ENCODE results near the gene TRAPPC14.
A peak's percentile ranks its signal among the peaks of the same experiment; 100 is the strongest.

TRAPPC14 gene

DNA sequence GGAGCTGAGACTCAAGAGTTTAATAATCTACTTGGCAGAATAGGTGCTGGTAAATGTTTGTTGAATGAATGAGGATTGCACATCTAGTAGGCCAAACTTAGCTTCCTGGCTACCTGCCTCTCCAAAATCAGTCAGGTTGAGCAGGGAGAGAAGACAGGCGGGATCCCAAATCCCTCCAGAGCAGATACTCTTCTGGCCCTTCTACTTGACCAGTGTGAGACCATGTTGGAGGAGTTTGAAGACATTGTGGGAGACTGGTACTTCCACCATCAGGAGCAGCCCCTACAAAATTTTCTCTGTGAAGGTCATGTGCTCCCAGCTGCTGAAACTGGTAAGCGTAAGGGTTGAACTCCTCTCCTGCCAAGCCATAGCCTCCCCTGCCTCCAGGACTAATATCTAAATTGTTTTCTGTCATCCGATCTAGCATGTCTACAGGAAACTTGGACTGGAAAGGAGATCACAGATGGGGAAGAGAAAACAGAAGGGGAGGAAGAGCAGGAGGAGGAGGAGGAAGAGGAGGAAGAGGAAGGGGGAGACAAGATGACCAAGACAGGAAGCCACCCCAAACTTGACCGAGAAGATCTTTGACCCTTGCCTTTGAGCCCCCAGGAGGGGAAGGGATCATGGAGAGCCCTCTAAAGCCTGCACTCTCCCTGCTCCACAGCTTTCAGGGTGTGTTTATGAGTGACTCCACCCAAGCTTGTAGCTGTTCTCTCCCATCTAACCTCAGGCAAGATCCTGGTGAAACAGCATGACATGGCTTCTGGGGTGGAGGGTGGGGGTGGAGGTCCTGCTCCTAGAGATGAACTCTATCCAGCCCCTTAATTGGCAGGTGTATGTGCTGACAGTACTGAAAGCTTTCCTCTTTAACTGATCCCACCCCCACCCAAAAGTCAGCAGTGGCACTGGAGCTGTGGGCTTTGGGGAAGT is 34.0 kb downstream of the TRAPPC14 start:
- DNase-seq, result no peak

- DNase-seq, result no peak
Measured at GRCh38 chr7:100122568-100122967, 36.0 kb downstream of the TRAPPC14 start.

DNA sequence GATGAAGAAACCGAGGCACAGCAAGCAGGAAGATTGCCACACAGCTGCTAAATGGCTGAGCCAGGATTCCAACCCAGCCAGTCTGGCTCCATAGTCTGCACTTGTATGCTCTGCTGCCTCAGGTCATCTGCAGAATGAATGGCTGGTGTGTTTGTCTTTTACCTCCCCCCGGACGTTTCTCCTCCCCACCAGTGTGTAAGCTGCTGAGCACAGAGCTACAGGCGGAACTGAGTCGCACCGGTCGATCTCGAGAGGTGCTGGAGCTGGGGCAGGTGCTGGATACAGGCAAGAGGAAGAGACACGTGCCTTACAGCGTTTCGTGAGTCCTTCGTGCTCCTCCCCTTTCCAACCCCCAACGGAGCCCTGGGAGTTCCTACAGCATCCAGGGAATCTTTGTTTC is 36.5 kb downstream of the TRAPPC14 start:
- peak; percentile 85 for DNase-seq

DNA sequence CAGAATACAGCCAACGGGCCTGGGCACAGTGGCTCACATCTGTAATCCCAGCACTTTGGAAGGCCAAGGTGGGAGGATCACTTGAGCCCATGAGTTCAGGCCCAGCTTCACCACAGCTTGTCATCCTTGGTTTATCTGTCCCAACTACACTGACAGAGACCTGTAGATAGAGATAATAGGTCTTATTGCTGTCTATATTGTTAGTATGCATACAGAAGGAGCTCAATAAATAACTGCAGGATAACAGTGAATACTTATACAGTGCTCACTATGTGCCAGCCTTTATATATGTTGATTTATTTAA is 37.8 kb downstream of the TRAPPC14 start:
- DNase-seq, result no peak

- peak; percentile 5 for DNase-seq
Measured at GRCh38 chr7:100119970-100120732, 38.4 kb downstream of the TRAPPC14 start.

DNA sequence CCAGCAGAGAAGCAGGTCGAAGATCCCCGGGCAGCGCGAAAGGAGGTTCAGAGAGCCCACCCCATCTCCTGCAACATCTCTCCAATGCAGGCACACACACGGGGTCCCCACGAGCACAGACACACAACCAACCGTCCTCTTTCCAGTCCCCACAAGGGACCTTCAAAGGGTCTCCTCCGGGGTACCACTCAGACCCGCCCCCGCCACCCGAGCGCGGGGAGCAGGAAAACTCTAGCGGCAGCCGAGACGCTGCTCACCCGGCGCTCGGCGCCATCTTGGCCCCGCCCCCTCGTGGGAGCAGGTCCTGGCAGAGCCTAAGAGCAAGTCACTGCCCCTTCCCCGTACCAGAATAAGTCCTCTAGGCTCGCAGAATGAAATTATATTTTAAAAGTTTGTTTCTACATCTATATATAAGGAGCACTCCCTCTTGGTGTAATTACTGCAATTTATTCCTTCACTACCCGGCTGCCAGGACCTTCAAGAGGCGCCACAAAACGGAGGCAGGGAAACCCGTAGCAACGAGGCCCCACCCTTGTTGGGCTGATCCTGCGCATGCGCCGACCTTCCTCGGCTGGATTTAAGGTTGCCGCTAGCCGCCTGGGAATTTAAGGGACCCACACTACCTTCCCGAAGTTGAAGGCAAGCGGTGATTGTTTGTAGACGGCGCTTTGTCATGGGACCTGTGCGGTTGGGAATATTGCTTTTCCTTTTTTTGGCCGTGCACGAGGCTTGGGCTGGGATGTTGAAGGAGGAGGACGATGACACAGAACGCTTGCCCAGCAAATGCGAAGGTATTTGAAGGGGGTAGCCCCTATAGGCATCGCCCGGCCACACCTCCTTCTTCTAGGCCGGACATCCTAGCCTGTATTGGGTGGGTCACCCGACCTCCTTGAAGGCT is 39.2 kb downstream of the TRAPPC14 start, which contains the start of the genes CNPY4 and TAF6:
CNPY4 (plus strand) TSS at position 563 of the 898 bp plus-strand sequence; CDS start at position 674, 111 bp downstream.
TAF6 (minus strand) TSS at position 287 of the 898 bp plus-strand sequence. CDS start 5,149 bp downstream, outside the sequence.
- DNase-seq, result peak; percentile 89

DNA sequence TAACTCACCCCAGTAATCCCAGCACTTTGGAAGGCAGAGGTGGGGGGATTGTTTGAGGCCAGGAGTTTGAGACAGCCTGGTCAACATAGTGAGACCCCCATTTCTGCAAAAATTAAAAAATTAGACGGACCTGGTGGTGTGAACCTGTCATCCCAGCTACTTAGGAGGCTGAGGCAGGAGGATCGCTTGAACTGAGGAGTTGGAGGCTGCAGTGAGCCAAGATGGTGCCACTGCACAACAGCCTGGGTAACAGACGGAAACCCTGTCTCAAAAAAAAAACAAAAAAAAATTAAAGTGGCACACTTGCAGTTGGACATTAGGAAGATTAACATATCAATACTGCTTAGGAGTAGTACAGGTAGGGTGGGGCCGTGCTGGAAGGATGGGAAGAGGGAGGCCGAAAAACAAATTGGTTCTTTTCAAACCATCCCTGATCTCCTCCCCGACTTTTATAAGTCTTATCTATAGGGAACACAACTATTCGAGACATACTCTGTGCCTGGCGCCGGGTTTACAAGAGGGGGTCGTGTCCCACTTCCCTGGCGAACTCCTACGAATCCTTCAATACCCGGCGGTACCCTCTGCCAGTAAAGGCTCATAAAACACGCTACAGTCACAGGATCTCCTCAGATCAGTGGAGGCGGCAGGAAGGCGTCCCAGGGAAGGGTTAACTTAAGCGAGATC is 40.0 kb downstream of the TRAPPC14 start:
- no peak for DNase-seq

- DNase-seq, result no peak
Measured at GRCh38 chr7:100115026-100115425, 43.5 kb downstream of the TRAPPC14 start.

GRCh38 chr7:100111914-100112313 is 46.6 kb downstream of the TRAPPC14 start:
- DNase-seq, result no peak

DNA sequence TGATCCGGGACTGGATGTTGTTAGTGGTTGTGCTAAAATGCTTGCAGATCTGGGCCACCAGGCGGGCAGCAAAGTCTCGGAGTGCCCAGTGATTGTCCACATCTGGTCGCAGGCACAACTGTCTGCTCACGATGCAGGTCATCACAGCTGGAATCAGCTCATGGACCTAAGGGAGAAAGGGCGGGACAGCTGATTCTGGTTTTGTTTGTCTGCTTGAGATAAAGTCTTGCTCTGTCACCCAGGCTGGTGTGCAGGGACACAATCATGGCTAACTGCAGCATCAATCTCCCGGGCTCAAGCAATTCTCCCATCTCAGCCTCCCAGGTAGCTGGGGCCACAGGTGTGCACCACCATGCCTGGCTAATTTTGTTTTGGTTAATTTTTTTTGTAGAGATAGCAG is 47.4 kb downstream of the TRAPPC14 start:
- DNase-seq, result no peak

DNA sequence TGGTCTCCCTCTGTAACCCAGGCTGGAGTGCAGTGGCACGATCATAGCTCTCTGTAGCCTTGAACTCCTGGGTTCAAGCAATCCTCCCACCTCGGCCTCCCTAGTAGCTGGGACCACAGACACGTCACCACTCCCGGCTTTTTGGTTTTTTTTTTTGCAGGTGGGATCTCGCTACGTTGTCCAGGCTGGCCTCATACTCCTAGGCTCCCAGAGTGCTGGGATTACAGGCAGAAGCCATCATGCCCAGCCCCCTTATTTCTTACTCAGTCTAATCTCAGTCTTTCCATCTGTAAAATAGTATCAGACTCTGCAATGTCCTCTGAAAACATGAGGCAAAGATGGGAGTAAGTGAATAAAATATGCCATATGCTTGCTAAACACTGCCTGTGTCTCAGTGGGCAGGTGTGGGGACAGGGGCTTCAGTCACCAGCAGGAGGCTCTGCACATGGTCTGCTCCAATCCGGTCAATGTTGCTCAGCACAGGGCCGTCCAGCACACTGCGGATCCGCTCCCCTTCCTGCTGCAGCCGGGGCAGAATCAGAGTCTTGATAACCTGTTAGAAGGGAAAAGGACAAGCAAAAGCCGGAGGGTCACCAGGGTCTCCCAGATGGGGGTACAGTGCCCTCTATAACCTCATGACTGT is 48.9 kb downstream of the TRAPPC14 start:
- DNase-seq, result no peak

- no peak for DNase-seq
Measured at GRCh38 chr7:100107890-100108289, 50.6 kb downstream of the TRAPPC14 start.

DNA sequence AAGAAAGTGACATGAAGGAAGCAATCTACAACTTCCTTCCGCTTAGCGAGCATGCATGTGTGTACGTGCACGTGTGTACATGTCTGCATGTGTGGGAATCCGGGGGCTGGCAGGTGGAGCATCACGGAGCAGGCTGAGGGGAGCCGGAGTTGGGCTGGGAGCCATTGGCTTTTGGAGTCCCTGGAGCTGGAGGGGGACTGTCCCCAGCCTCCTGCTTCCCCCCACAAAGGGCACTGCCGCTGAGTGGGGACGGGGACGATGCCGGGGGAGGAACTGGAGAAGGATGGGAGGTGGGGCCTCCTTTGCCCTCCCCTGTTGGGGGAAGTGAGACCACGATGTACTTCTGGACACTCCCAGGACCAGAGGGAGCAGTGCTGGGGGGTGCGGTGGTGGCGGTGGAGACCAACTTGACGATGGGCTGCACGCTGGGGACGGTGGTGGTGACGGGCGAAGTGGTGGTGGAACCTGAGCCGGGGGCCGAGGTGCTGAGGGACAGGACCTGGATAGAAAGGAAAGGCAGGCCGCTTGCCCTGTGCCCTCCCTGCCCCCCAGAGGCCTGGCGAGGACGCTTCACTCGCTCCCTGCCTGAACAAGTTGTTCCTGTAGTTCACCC is 51.3 kb downstream of the TRAPPC14 start:
- no peak for DNase-seq

DNA sequence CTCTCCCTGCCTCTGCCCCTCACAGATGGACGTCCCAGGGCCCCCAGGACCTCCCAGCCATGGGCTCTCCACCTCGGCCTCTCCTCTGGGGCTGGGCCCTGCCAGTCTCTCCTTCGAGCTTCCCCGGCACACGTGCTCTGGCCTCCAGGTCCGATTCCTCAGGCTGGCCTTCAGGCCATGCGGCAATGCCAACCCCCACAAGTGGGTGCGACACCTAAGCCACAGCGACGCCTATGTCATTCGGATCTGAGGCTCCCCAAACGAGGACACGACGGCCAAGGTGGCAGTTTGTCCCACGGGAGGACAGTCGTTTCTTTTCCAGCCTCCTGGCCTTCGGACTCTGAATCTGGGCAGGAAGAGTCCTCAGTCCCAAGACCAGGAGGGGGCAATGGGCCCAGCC is 51.9 kb downstream of the TRAPPC14 start:
- no peak for DNase-seq

DNA sequence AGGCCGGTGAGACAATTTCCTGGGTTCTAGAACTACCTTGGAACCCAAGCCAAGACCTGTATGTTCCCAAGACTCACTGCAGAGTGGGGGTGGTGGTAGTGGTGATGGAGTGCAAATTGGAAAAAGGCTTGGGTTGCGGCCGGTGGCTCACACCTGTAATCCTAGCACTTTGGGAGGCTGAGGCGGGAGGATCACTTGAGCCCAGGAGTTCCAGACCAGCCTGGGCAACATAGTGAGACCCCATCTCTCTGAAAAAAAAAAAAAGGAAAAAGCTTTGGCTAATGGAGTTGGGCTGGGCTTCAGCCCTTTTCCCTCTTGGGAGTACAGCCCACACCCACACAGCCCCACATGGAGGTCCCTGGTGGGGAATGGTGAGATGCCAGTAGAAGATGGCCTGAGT is 53.0 kb downstream of the TRAPPC14 start:
- no peak for DNase-seq

All from NCI-H510A treated with DMSO at 0.1 percent for 48 hours (cell line).